Esophagus muscularis mucosa (tissue), 4 donors: ENCODE data around the gene NT5DC2. TPM values are rescaled to one million over a fixed set of nuclear protein-coding genes. Genes with fewer than 3 reads are reported as not detected.

Experiments used
- DNase-seq: peaks from one replicate; pipeline ENCODE4 v3.0.0-alpha.2; 2017; ENCODE audit errors: extremely low spot score
- H3K27ac ChIP-seq, 4 donors: fragments of 200-600 bp; sonication (generic); replicated peaks in 1 of 4; 1 replicate in 3 of 4; 2 replicates in 1 of 4; pipeline ENCODE4 v1.5.1; 2016 to 2019; ENCODE audit warnings: mild to moderate bottlenecking in 1 of 4
- H3K27me3 ChIP-seq, 4 donors: fragments of 200-600 bp; sonication (generic); one replicate each; pipeline versions ENCODE4 v1.5.1 to v1.6.0; 2016 to 2019
- H3K36me3 ChIP-seq, 4 donors: fragments of 200-600 bp; sonication (generic); one replicate each; pipeline ENCODE4 v1.5.1; 2016 to 2019
- H3K4me1 ChIP-seq, 4 donors: fragments of 200-600 bp; sonication (generic); one replicate each; pipeline ENCODE4 v1.5.1; 2016 to 2019
- H3K4me3 ChIP-seq, 4 donors: fragments of 200-600 bp; sonication (generic); 1 replicate in 2 of 4; 2 replicates in 2 of 4; pipeline ENCODE4 v1.5.1; 2016 to 2019; ENCODE audit warnings: mild to moderate bottlenecking in 4 of 4, moderate library complexity in 1 of 4
- H3K9me3 ChIP-seq, 4 donors: fragments of 200-600 bp; sonication (generic); 1 replicate in 3 of 4; 2 replicates in 1 of 4; pipeline ENCODE4 v1.5.1; 2016 to 2019
- CTCF ChIP-seq, 3 experiments: fragments of 200-600 bp in 2 of 3; fragments of 450-650 bp in 1 of 3; sonication (generic) in 2 of 3; IDR thresholded peaks; one replicate each; pipeline ENCODE4 v1.5.1; 2017 to 2019; ENCODE audit warnings: antibody characterized with exemption in 3 of 3, mild to moderate bottlenecking in 2 of 3, moderate library complexity in 1 of 3
- EP300 ChIP-seq: sonication (generic); formaldehyde crosslinking; IDR thresholded peaks from one replicate; pipeline ENCODE4 v1.6.1; 2017; ENCODE audit warnings: antibody characterized with exemption
- POLR2A ChIP-seq: fragments of 450-650 bp; IDR thresholded peaks from one replicate; pipeline ENCODE4 v1.6.1; 2017; ENCODE audit warnings: antibody characterized with exemption, moderate library complexity, mild to moderate bottlenecking, low read depth
- POLR2AphosphoS5 ChIP-seq, 2 donors: sonication (generic); formaldehyde crosslinking; IDR thresholded peaks; one replicate each; pipeline ENCODE4 v1.6.1; 2017; ENCODE audit warnings: antibody characterized with exemption in 2 of 2
- WGBS: methylation state at CpG from one replicate; pipeline ENCODE4 v1.1.5; 2018; 5-methylcytosine and 5-hydroxymethylcytosine counted together
- intact Hi-C: fragments of 100-400 bp; cut with DNase I; formaldehyde crosslinking; loops from one replicate; pipeline ENCODE4 v1.15.1; 2023
- total RNA-seq, 4 donors: library from RNA; depleted of rRNA; stranded (reverse); fragments of >200 nt; gene quantifications; one replicate each; pipeline versions ENCODE4 v1.1.0 to v1.2.1, GENCODE V29; 2016

NT5DC2 gene
- total RNA-seq, 4 donors from 2014 or later = 58.0 to 87.4 (median 72.9) TPM

- Histone ChIP-seq H3K36me3 (peaks cover 31 to 39% (median 38%) of the 10 kb centered on the region in 4 donors), H3K4me1 (peaks cover 42 to 81% (median 67%) of the 10 kb centered on the region in 4 donors), H3K27me3 (no peaks in the 10 kb centered on the region), H3K9me3 (no peaks in the 10 kb centered on the region), H3K27ac (peak within 1 kb of the TSS; percentile 53 to 80 (median 70)), H3K4me3 (peak within 1 kb of the TSS; percentile 38 to 56 (median 42))
- TF ChIP-seq POLR2AphosphoS5 (IDR thresholded peaks at IDR 0.05) (peak; percentile 35 to 38), EP300 (no peak)
- 56% methylated on average over 2 of the region's 25 CpGs for WGBS
- intact Hi-C loops = no loop called here
- DNase-seq = peak; percentile 93
Measured at GRCh38 chr3:52494886-52495495, 38.7 kb downstream of the NT5DC2 start, which contains the start of gene STAB1. TSS of gene STAB1 (plus strand) at chr3:52495338. CDS start at chr3:52495414, 76 bp downstream.

GRCh38 chr3:52494445-52494844 is 39.2 kb downstream of the NT5DC2 start:
- Histone ChIP-seq H3K9me3 (no peaks in the 10 kb centered on the region), H3K36me3 (peaks cover 37 to 44% (median 44%) of the 10 kb centered on the region in 4 donors), H3K4me1 (peaks cover 47 to 86% (median 72%) of the 10 kb centered on the region in 4 donors), H3K27me3 (no peaks in the 10 kb centered on the region), H3K4me3 (peak overlapping the region; percentile 38 to 56 (median 42)), H3K27ac (peak overlapping the region; percentile 53 to 80 (median 70))
- intact Hi-C loops = no loop called here
- WGBS = 68% methylated on average over 7 of the region's 7 CpGs
- DNase-seq = no peak
- no peak for TF ChIP-seq POLR2A
- TF ChIP-seq POLR2AphosphoS5 (IDR thresholded peaks at IDR 0.05) = no peak
- no peak for TF ChIP-seq EP300
- TF ChIP-seq CTCF (IDR thresholded peaks at IDR 0.05) = no peak

GRCh38 chr3:52493232-52494017 is 40.2 kb downstream of the NT5DC2 start:
- 90% methylated on average over 3 of the region's 7 CpGs for WGBS
- no peak overlapping the region for H3K4me3 ChIP-seq
- H3K9me3 ChIP-seq = no peaks in the 10 kb centered on the region
- H3K36me3 ChIP-seq = peaks cover 47 to 54% (median 54%) of the 10 kb centered on the region in 4 donors
- no peak for DNase-seq
- intact Hi-C loops = no loop called here
- H3K4me1 ChIP-seq = peaks cover 47 to 94% (median 73%) of the 10 kb centered on the region in 4 donors
- H3K27me3 ChIP-seq = no peaks in the 10 kb centered on the region
- H3K27ac ChIP-seq = peak overlapping the region in 1 of 4 donors; percentile 30
- no peak for TF ChIP-seq CTCF (IDR thresholded peaks at IDR 0.05)

- peaks cover 61 to 68% (median 67%) of the 10 kb centered on the region in 4 donors for H3K36me3 ChIP-seq
- TF ChIP-seq POLR2AphosphoS5 (IDR thresholded peaks at IDR 0.05) (no peak), POLR2A (no peak), EP300 (no peak), CTCF (IDR thresholded peaks at IDR 0.05) (no peak)
- intact Hi-C loops = no loop called here
- no peak overlapping the region for H3K4me3 ChIP-seq
- no peaks in the 10 kb centered on the region for H3K27me3 ChIP-seq
- H3K9me3 ChIP-seq = no peaks in the 10 kb centered on the region
- H3K4me1 ChIP-seq = peaks cover 47 to 84% (median 73%) of the 10 kb centered on the region in 4 donors
- no peak for DNase-seq
- 95% methylated on average over 18 of the region's 21 CpGs for WGBS
- H3K27ac ChIP-seq = peak overlapping the region in 2 of 4 donors; percentile 51 to 75
Measured at GRCh38 chr3:52492059-52492458, 41.6 kb downstream of the NT5DC2 start.

- no peaks in the 10 kb centered on the region for H3K9me3 ChIP-seq
- DNase-seq = no peak
- peaks cover 71 to 78% (median 78%) of the 10 kb centered on the region in 4 donors for H3K36me3 ChIP-seq
- H3K4me1 ChIP-seq = peaks cover 39 to 74% (median 65%) of the 10 kb centered on the region in 4 donors
- H3K27ac ChIP-seq = peak overlapping the region; percentile 39 to 75 (median 60)
- H3K4me3 ChIP-seq = no peak overlapping the region
- no peaks in the 10 kb centered on the region for H3K27me3 ChIP-seq
- TF ChIP-seq POLR2AphosphoS5 (IDR thresholded peaks at IDR 0.05) (peak; percentile 33 to 49), EP300 (no peak)
- WGBS = 84% methylated on average over 12 of the region's 23 CpGs
- intact Hi-C loops = no loop called here
Measured at GRCh38 chr3:52490939-52491526, 42.6 kb downstream of the NT5DC2 start.
